ENCODE data around the gene SAP30L.

Gene SAP30L

GRCh38 chr5:154445422-154446194 is at the start of gene SAP30L:
TSS of gene SAP30L (plus strand) at chr5:154445997. CDS start at chr5:154446605, 608 bp downstream.
- peak; percentile 85 to 93 for DNase-seq (ENCODE audit: extremely low read depth in 1 of 2, low read depth in 1 of 2)

GRCh38 chr5:154396128-154396527 is 49.7 kb upstream of the SAP30L start:
- no peak for DNase-seq (ENCODE audit: extremely low read depth in 1 of 2, low read depth in 1 of 2)

- DNase-seq (ENCODE audit: extremely low read depth in 1 of 2, low read depth in 1 of 2) = no peak
Observed at GRCh38 chr5:154397652-154398406, 48.0 kb upstream of the SAP30L start.

GRCh38 chr5:154400678-154401077 is 45.1 kb upstream of the SAP30L start:
- no peak for DNase-seq (ENCODE audit: extremely low read depth in 1 of 2, low read depth in 1 of 2)

- DNase-seq (ENCODE audit: extremely low read depth in 1 of 2, low read depth in 1 of 2) = no peak
Observed at GRCh38 chr5:154401355-154401754, 44.4 kb upstream of the SAP30L start.

- DNase-seq (ENCODE audit: extremely low read depth in 1 of 2, low read depth in 1 of 2) = no peak
Observed at GRCh38 chr5:154401931-154402330, 43.9 kb upstream of the SAP30L start.

GRCh38 chr5:154402611-154403010 is 43.2 kb upstream of the SAP30L start:
- no peak for DNase-seq (ENCODE audit: extremely low read depth in 1 of 2, low read depth in 1 of 2)

GRCh38 chr5:154403234-154403633 is 42.6 kb upstream of the SAP30L start:
- DNase-seq (ENCODE audit: extremely low read depth in 1 of 2, low read depth in 1 of 2) = no peak

GRCh38 chr5:154403776-154404387 is 41.9 kb upstream of the SAP30L start:
- no peak for DNase-seq (ENCODE audit: extremely low read depth in 1 of 2, low read depth in 1 of 2)

- DNase-seq (ENCODE audit: extremely low read depth in 1 of 2, low read depth in 1 of 2) = peak; percentile 48 to 50
Observed at GRCh38 chr5:154405078-154405792, 40.6 kb upstream of the SAP30L start.

- DNase-seq (ENCODE audit: extremely low read depth in 1 of 2, low read depth in 1 of 2) = no peak
Observed at GRCh38 chr5:154406231-154406630, 39.6 kb upstream of the SAP30L start.

GRCh38 chr5:154406826-154407225 is 39.0 kb upstream of the SAP30L start:
- DNase-seq (ENCODE audit: extremely low read depth in 1 of 2, low read depth in 1 of 2) = no peak

- DNase-seq (ENCODE audit: extremely low read depth in 1 of 2, low read depth in 1 of 2) = no peak
Observed at GRCh38 chr5:154408811-154409210, 37.0 kb upstream of the SAP30L start.

- DNase-seq (ENCODE audit: extremely low read depth in 1 of 2, low read depth in 1 of 2) = no peak
Observed at GRCh38 chr5:154409230-154409840, 36.5 kb upstream of the SAP30L start.

GRCh38 chr5:154410008-154410407 is 35.8 kb upstream of the SAP30L start:
- no peak for DNase-seq (ENCODE audit: extremely low read depth in 1 of 2, low read depth in 1 of 2)

GRCh38 chr5:154410786-154411185 is 35.0 kb upstream of the SAP30L start:
- no peak for DNase-seq (ENCODE audit: extremely low read depth in 1 of 2, low read depth in 1 of 2)

- no peak for DNase-seq (ENCODE audit: extremely low read depth in 1 of 2, low read depth in 1 of 2)
Observed at GRCh38 chr5:154411338-154411737, 34.5 kb upstream of the SAP30L start.

- no peak for DNase-seq (ENCODE audit: extremely low read depth in 1 of 2, low read depth in 1 of 2)
Observed at GRCh38 chr5:154412316-154412715, 33.5 kb upstream of the SAP30L start.

- no peak for DNase-seq (ENCODE audit: extremely low read depth in 1 of 2, low read depth in 1 of 2)
Observed at GRCh38 chr5:154412925-154413324, 32.9 kb upstream of the SAP30L start.

- no peak for DNase-seq (ENCODE audit: extremely low read depth in 1 of 2, low read depth in 1 of 2)
Observed at GRCh38 chr5:154415114-154415513, 30.7 kb upstream of the SAP30L start.

All from stimulated activated CD8-positive, alpha-beta memory T cell treated with anti-CD3 and anti-CD28 coated beads, Interleukin-7, amount 100 ng/mL, for 48 hours (primary cell).